ENCODE data around the gene COL17A1.
A peak's percentile ranks its signal among the peaks of the same experiment; 100 is the strongest.

COL17A1 gene

GRCh38 chr10:104067525-104067924, 18.2 kb downstream of the COL17A1 start:
- H3K9me3 ChIP-seq (ENCODE audit: insufficient read depth, low read length): no peaks in the 10 kb centered on the region
- no peaks in the 10 kb centered on the region for H3K27me3 ChIP-seq (ENCODE audit: insufficient read depth, insufficient read length)
- H3K36me3 ChIP-seq (ENCODE audit: insufficient read depth, insufficient read length, low read length): no peaks in the 10 kb centered on the region
- no peak overlapping the region for H3K9ac ChIP-seq (ENCODE audit: insufficient read length, low read depth)
- no peak for DNase-seq (ENCODE audit: low read depth, low spot score)
- TF ChIP-seq SUZ12 (IDR thresholded peaks at IDR 0.05; ENCODE audit: extremely low read depth, insufficient read depth, insufficient read length) (no peak), ZNF274 (IDR thresholded peaks at IDR 0.05; ENCODE audit: low read depth, low read length) (no peak), YY1 (IDR thresholded peaks at IDR 0.05; ENCODE audit: insufficient read depth, insufficient read length) (no peak)
- no peak overlapping the region for H3K4me3 ChIP-seq (ENCODE audit: insufficient read length, low read depth)
- H3K4me1 ChIP-seq (ENCODE audit: insufficient read depth, insufficient read length): no peaks in the 10 kb centered on the region

- Histone ChIP-seq H3K9ac (ENCODE audit: insufficient read length, low read depth) (no peak overlapping the region), H3K36me3 (ENCODE audit: insufficient read depth, insufficient read length, low read length) (no peaks in the 10 kb centered on the region), H3K4me1 (ENCODE audit: insufficient read depth, insufficient read length) (no peaks in the 10 kb centered on the region), H3K4me3 (ENCODE audit: insufficient read length, low read depth) (no peak overlapping the region), H3K9me3 (ENCODE audit: insufficient read depth, low read length) (no peaks in the 10 kb centered on the region), H3K27me3 (ENCODE audit: insufficient read depth, insufficient read length) (no peaks in the 10 kb centered on the region)
- DNase-seq (ENCODE audit: low read depth, low spot score): peak; percentile 61
- TF ChIP-seq SUZ12 (IDR thresholded peaks at IDR 0.05; ENCODE audit: extremely low read depth, insufficient read depth, insufficient read length) (no peak), ZNF274 (IDR thresholded peaks at IDR 0.05; ENCODE audit: low read depth, low read length) (no peak), YY1 (IDR thresholded peaks at IDR 0.05; ENCODE audit: insufficient read depth, insufficient read length) (no peak)
These were observed 18.7 kb downstream of the COL17A1 start for GRCh38 chr10:104066945-104067344.

- Histone ChIP-seq H3K9ac (ENCODE audit: insufficient read length, low read depth) (no peak overlapping the region), H3K4me3 (ENCODE audit: insufficient read length, low read depth) (no peak overlapping the region), H3K4me1 (ENCODE audit: insufficient read depth, insufficient read length) (no peaks in the 10 kb centered on the region), H3K36me3 (ENCODE audit: insufficient read depth, insufficient read length, low read length) (no peaks in the 10 kb centered on the region), H3K27me3 (ENCODE audit: insufficient read depth, insufficient read length) (no peaks in the 10 kb centered on the region), H3K9me3 (ENCODE audit: insufficient read depth, low read length) (no peaks in the 10 kb centered on the region)
- no peak for DNase-seq (ENCODE audit: low read depth, low spot score)
- TF ChIP-seq ZNF274 (IDR thresholded peaks at IDR 0.05; ENCODE audit: low read depth, low read length) (no peak), YY1 (IDR thresholded peaks at IDR 0.05; ENCODE audit: insufficient read depth, insufficient read length) (no peak), SUZ12 (IDR thresholded peaks at IDR 0.05; ENCODE audit: extremely low read depth, insufficient read depth, insufficient read length) (no peak)
These were observed 19.9 kb downstream of the COL17A1 start for GRCh38 chr10:104065748-104066147.

GRCh38 chr10:104061196-104061595, 24.5 kb downstream of the COL17A1 start:
- no peak for TF ChIP-seq SUZ12 (IDR thresholded peaks at IDR 0.05; ENCODE audit: extremely low read depth, insufficient read depth, insufficient read length)
- Histone ChIP-seq H3K4me1 (ENCODE audit: insufficient read depth, insufficient read length) (no peaks in the 10 kb centered on the region), H3K27me3 (ENCODE audit: insufficient read depth, insufficient read length) (no peaks in the 10 kb centered on the region), H3K36me3 (ENCODE audit: insufficient read depth, insufficient read length, low read length) (no peaks in the 10 kb centered on the region), H3K9ac (ENCODE audit: insufficient read length, low read depth) (no peak overlapping the region), H3K9me3 (ENCODE audit: insufficient read depth, low read length) (no peaks in the 10 kb centered on the region), H3K4me3 (ENCODE audit: insufficient read length, low read depth) (no peak overlapping the region)
- no peak for DNase-seq (ENCODE audit: low read depth, low spot score)

GRCh38 chr10:104059364-104059763, 26.3 kb downstream of the COL17A1 start:
- H3K27me3 ChIP-seq (ENCODE audit: insufficient read depth, insufficient read length): no peaks in the 10 kb centered on the region
- H3K9me3 ChIP-seq (ENCODE audit: insufficient read depth, low read length): no peaks in the 10 kb centered on the region
- no peak overlapping the region for H3K9ac ChIP-seq (ENCODE audit: insufficient read length, low read depth)
- H3K4me1 ChIP-seq (ENCODE audit: insufficient read depth, insufficient read length): no peaks in the 10 kb centered on the region
- no peaks in the 10 kb centered on the region for H3K36me3 ChIP-seq (ENCODE audit: insufficient read depth, insufficient read length, low read length)
- TF ChIP-seq SUZ12 (IDR thresholded peaks at IDR 0.05; ENCODE audit: extremely low read depth, insufficient read depth, insufficient read length) (no peak), ZNF274 (IDR thresholded peaks at IDR 0.05; ENCODE audit: low read depth, low read length) (no peak), YY1 (IDR thresholded peaks at IDR 0.05; ENCODE audit: insufficient read depth, insufficient read length) (no peak)
- no peak for DNase-seq (ENCODE audit: low read depth, low spot score)
- no peak overlapping the region for H3K4me3 ChIP-seq (ENCODE audit: insufficient read length, low read depth)

GRCh38 chr10:104057717-104058116, 28.0 kb downstream of the COL17A1 start:
- H3K36me3 ChIP-seq (ENCODE audit: insufficient read depth, insufficient read length, low read length): no peaks in the 10 kb centered on the region
- H3K27me3 ChIP-seq (ENCODE audit: insufficient read depth, insufficient read length): no peaks in the 10 kb centered on the region
- no peaks in the 10 kb centered on the region for H3K4me1 ChIP-seq (ENCODE audit: insufficient read depth, insufficient read length)
- no peaks in the 10 kb centered on the region; the same call in 1 of the 2 replicates for H3K9me3 ChIP-seq (ENCODE audit: insufficient read depth, low read length)
- DNase-seq (ENCODE audit: low read depth, low spot score): no peak
- no peak overlapping the region for H3K4me3 ChIP-seq (ENCODE audit: insufficient read length, low read depth)
- TF ChIP-seq YY1 (IDR thresholded peaks at IDR 0.05; ENCODE audit: insufficient read depth, insufficient read length) (no peak), SUZ12 (IDR thresholded peaks at IDR 0.05; ENCODE audit: extremely low read depth, insufficient read depth, insufficient read length) (no peak), ZNF274 (IDR thresholded peaks at IDR 0.05; ENCODE audit: low read depth, low read length) (no peak)
- H3K9ac ChIP-seq (ENCODE audit: insufficient read length, low read depth): no peak overlapping the region

- DNase-seq (ENCODE audit: low read depth, low spot score): no peak
- TF ChIP-seq YY1 (IDR thresholded peaks at IDR 0.05; ENCODE audit: insufficient read depth, insufficient read length): no peak
- TF ChIP-seq ZNF274 (IDR thresholded peaks at IDR 0.05; ENCODE audit: low read depth, low read length): no peak
- no peak for TF ChIP-seq SUZ12 (IDR thresholded peaks at IDR 0.05; ENCODE audit: extremely low read depth, insufficient read depth, insufficient read length)
These were observed 28.9 kb downstream of the COL17A1 start for GRCh38 chr10:104056619-104057273.

More at GRCh38 chr10:104056619-104057273, 28.9 kb downstream of the COL17A1 start:
- Histone ChIP-seq H3K9ac (ENCODE audit: insufficient read length, low read depth) (no peak overlapping the region), H3K36me3 (ENCODE audit: insufficient read depth, insufficient read length, low read length) (no peaks in the 10 kb centered on the region), H3K27me3 (ENCODE audit: insufficient read depth, insufficient read length) (no peaks in the 10 kb centered on the region), H3K9me3 (ENCODE audit: insufficient read depth, low read length) (no peaks in the 10 kb centered on the region; the same call in 1 of the 2 replicates), H3K4me3 (ENCODE audit: insufficient read length, low read depth) (no peak overlapping the region), H3K4me1 (ENCODE audit: insufficient read depth, insufficient read length) (no peaks in the 10 kb centered on the region)

Measured in NT2/D1 (cell line).